ENCODE measurements around the gene GALNT5.

DNA sequence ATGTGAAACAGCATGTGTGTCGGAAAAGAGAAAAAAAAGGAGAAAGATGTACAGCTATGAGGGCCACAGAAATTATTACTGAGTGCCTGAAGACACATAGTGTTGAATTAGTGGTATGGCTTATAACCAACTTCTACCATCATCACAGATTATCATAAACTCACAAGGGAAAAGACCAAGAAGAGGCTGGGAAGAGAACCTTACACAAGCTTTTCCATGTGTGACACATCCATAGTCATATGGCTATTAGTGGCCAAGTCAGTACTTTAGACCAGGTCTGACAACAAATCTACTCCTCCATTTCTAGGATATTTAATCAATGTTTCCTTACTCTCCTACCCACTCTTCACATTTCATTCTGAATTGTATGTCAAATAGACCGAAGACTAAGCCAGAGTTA lies 3.5 kb upstream of the GALNT5 start:
- TF ChIP-seq MYC (IDR thresholded peaks at IDR 0.05; ENCODE audit: low read depth, low read length) = no peak
- TF ChIP-seq EZH2 (IDR thresholded peaks at IDR 0.05; ENCODE audit: borderline replicate concordance, low read depth, low read length, severe bottlenecking) = no peak
